A673 (cell line): ENCODE measurements around the gene UBE3A. TPM values are rescaled to one million over a fixed set of nuclear protein-coding genes. Genes with fewer than 3 reads are reported as not detected.

Experiments
- BruUV-seq: library from RNA; stranded (reverse); fragments of 400-500 nt; replicated peaks from 2 replicates; lab custom pipeline; 2021; lab: Mats Ljungman, UMichigan
- CTCF ChIA-PET: fragments of 300-600 bp; sonication (Branson Sonifier 250); formaldehyde crosslinking; loops from one replicate; lab custom pipeline; 2022; ENCODE audit warnings: antibody characterized with exemption; lab: Charles Lee
- POLR2A ChIA-PET: fragments of 300-600 bp; sonication (Branson Sonifier 250); formaldehyde crosslinking; loops from one replicate; lab custom pipeline; 2022; ENCODE audit warnings: antibody characterized with exemption; ENCODE audit not compliant: low non-redundant PET; lab: Charles Lee
- DNase-seq: peaks from one replicate; pipeline ENCODE4 v3.0.0-alpha.2; 2015; ENCODE audit warnings: low spot score
- H3K27ac ChIP-seq: fragments of 200-600 bp; sonication (generic); 2 replicates; pipeline ENCODE4 v1.5.1; 2016; ENCODE audit warnings: mixed run types, low read depth, mild to moderate bottlenecking, mixed read lengths, antibody characterized with exemption, low read length; ENCODE audit not compliant: poor library complexity, severe bottlenecking
- H3K27me3 ChIP-seq: fragments of 200-600 bp; sonication (generic); replicated peaks from 2 replicates; pipeline ENCODE4 v1.6.1; 2017; ENCODE audit warnings: mixed run types, low read depth, mild to moderate bottlenecking, mixed read lengths, antibody characterized with exemption, low read length; ENCODE audit not compliant: insufficient read depth, poor library complexity
- H3K36me3 ChIP-seq: fragments of 200-600 bp; sonication (generic); 2 replicates; pipeline ENCODE4 v1.6.1; 2016; ENCODE audit warnings: mixed run types, mild to moderate bottlenecking, mixed read lengths, antibody characterized with exemption, low read length; ENCODE audit not compliant: insufficient read depth, poor library complexity, severe bottlenecking
- H3K4me1 ChIP-seq: fragments of 200-600 bp; sonication (generic); 2 replicates; pipeline ENCODE4 v1.6.1; 2017; ENCODE audit warnings: mixed run types, mild to moderate bottlenecking, mixed read lengths, antibody characterized with exemption, low read length; ENCODE audit not compliant: insufficient read depth, poor library complexity, severe bottlenecking
- H3K4me3 ChIP-seq: fragments of 200-600 bp; sonication (generic); 2 replicates; pipeline ENCODE4 v1.5.1; 2016; ENCODE audit warnings: low read depth, mixed run types, mild to moderate bottlenecking, mixed read lengths, low read length; ENCODE audit not compliant: poor library complexity, severe bottlenecking
- H3K9me3 ChIP-seq: fragments of 200-600 bp; sonication (generic); 2 replicates; pipeline ENCODE4 v1.6.1; 2016; ENCODE audit warnings: mixed run types, low read depth, mild to moderate bottlenecking, mixed read lengths, antibody characterized with exemption, low read length; ENCODE audit not compliant: poor library complexity, severe bottlenecking
- EZH2 ChIP-seq: fragments of 200-600 bp; sonication (generic); IDR thresholded peaks from 2 replicates; pipeline ENCODE4 v1.6.1; 2017; ENCODE audit warnings: borderline replicate concordance, low read depth, mild to moderate bottlenecking, mixed read lengths, antibody characterized with exemption, low read length; ENCODE audit not compliant: poor library complexity, severe bottlenecking
- intact Hi-C: fragments of 100-400 bp; cut with micrococcal nuclease; formaldehyde crosslinking; loops from one replicate; pipeline ENCODE4 v1.10.0; 2022; ENCODE audit not compliant: unreplicated experiment
- total RNA-seq: library from RNA; stranded (reverse); gene quantifications from 2 replicates; pipeline ENCODE4 v1.2.3, GENCODE V29; 2021
- TF ChIP-seq, protein P1 (sequence below): fragments of 300-800, 200-600 bp; sonication (generic); conservative IDR thresholded peaks from 2 replicates; pipeline ENCODE4 v1.5.1; 2017; ENCODE audit warnings: low read depth, mild to moderate bottlenecking, antibody characterized with exemption, low read length, moderate library complexity, mixed read lengths

Gene UBE3A
- total RNA-seq, 1 experiment from 2014 or later, result 104 TPM

DNA sequence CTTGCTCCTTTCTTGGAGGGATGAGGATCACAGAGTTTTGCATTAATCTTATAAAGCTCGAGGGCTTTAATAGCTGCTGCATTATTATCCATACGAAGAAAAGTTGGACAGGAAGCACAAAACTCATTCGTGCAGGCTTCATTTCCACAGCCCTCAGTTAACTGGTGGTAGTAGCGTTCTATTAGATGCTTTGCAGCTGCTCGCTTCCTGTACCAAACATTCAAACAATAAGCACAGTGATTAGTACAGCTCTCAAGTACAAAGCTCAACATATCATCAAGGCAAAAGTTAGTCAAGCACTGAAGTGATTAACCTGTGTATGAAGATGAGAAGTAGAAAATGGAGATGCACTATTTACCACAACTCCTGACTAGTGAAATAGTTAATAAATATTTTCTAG is 63.3 kb downstream of the UBE3A start:
- Histone ChIP-seq H3K4me1 (peaks cover 6% of the 10 kb centered on the region), H3K9me3 (no peaks in the 10 kb centered on the region), H3K4me3 (no peak overlapping the region), H3K27ac (no peak overlapping the region), H3K36me3 (peaks cover 28% of the 10 kb centered on the region), H3K27me3 (no peaks in the 10 kb centered on the region)
- POLR2A ChIA-PET, result no interaction called here
- intact Hi-C loops, result loop anchor here (10.0 kb wide), 1 partner anchor 61 kb away; no protein-coding TSS in a partner anchor
- CTCF ChIA-PET, result interaction anchor here (0.6 kb wide), 1 partner anchor 17 kb away, joined by 4 read pairs; no protein-coding TSS in a partner anchor
- TF ChIP-seq EZH2, result no peak
- TF ChIP-seq, protein P1, sequence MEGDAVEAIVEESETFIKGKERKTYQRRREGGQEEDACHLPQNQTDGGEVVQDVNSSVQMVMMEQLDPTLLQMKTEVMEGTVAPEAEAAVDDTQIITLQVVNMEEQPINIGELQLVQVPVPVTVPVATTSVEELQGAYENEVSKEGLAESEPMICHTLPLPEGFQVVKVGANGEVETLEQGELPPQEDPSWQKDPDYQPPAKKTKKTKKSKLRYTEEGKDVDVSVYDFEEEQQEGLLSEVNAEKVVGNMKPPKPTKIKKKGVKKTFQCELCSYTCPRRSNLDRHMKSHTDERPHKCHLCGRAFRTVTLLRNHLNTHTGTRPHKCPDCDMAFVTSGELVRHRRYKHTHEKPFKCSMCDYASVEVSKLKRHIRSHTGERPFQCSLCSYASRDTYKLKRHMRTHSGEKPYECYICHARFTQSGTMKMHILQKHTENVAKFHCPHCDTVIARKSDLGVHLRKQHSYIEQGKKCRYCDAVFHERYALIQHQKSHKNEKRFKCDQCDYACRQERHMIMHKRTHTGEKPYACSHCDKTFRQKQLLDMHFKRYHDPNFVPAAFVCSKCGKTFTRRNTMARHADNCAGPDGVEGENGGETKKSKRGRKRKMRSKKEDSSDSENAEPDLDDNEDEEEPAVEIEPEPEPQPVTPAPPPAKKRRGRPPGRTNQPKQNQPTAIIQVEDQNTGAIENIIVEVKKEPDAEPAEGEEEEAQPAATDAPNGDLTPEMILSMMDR, result no peak
- no TSS peak for BruUV-seq
- DNase-seq, result no peak

DNA sequence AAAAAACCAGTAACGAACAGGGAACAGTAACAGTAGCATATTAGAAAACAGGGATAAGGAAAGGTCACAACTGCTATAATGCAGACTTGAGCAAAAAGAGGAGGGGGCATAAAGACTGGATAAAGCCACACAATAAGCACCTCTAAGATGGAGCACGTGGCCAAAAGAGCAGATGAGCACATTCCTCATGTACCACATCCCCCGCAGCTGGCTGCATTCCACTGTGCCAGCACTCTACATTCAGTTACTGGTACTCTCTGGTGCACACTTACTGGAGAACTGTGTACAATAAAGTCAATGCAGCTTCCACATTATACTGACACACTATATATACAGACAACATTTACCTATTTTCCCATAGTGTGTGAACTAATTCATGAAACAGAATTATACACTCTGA is 64.7 kb downstream of the UBE3A start:
- H3K9me3 ChIP-seq, result no peaks in the 10 kb centered on the region
- no peaks in the 10 kb centered on the region for H3K27me3 ChIP-seq
- ChIA-PET CTCF (no interaction called here), POLR2A (no interaction called here)
- H3K4me3 ChIP-seq, result no peak overlapping the region
- peaks cover 6% of the 10 kb centered on the region for H3K4me1 ChIP-seq
- BruUV-seq, result no TSS peak
- no peak for DNase-seq
- intact Hi-C loops, result loop anchor here (10.0 kb wide), 1 partner anchor 59 kb away; no protein-coding TSS in a partner anchor
- H3K27ac ChIP-seq, result no peak overlapping the region
- TF ChIP-seq, protein P1, result no peak
- no peak for TF ChIP-seq EZH2
- peaks cover 35% of the 10 kb centered on the region for H3K36me3 ChIP-seq

DNA sequence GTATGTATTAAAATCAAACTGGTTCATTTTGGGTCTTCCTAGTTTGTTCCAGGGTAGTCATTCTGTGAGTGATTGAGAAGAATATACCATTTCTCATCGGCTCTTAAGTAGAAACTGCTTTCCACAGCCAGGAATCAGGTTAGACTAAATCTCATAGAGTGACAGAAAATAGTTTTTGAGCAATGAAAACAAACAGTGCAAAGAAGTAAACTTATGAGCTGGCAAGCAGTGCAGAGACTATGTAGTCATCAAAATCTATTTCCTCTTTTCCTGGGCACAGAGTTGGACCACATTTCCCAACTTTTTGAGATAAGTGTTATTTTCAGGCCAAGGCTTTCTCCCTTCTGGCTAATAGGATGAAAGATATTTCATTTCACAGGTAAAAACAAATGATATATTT is 66.5 kb downstream of the UBE3A start:
- Histone ChIP-seq H3K36me3 (peaks cover 35% of the 10 kb centered on the region), H3K27ac (no peak overlapping the region), H3K9me3 (no peaks in the 10 kb centered on the region), H3K4me3 (no peak overlapping the region), H3K27me3 (no peaks in the 10 kb centered on the region), H3K4me1 (peaks cover 6% of the 10 kb centered on the region)
- no peak for DNase-seq
- no peak for TF ChIP-seq EZH2
- TF ChIP-seq, protein P1, result no peak
- CTCF ChIA-PET, result no interaction called here
- POLR2A ChIA-PET, result no interaction called here
- no TSS peak for BruUV-seq
- intact Hi-C loops, result loop anchor here (10.0 kb wide), 1 partner anchor 57 kb away; no protein-coding TSS in a partner anchor
